Thyroid gland (tissue), 4 donors: Measurements from ENCODE around the gene MAPK10.

Experiments
- POLR2A ChIP-seq, 2 donors: fragments of 450-650 bp; IDR thresholded peaks; one replicate each; pipeline ENCODE4 v1.6.1; 2017; ENCODE audit warnings: antibody characterized with exemption in 2 of 2, mild to moderate bottlenecking in 2 of 2, moderate library complexity in 1 of 2
- TF ChIP-seq, protein P1 (sequence below), 6 experiments: fragments of 200-600 bp in 3 of 6; fragments of 450-650 bp in 3 of 6; sonication (generic) in 3 of 6; IDR thresholded peaks; one replicate each; pipeline ENCODE4 v1.5.1; 2016 to 2019; ENCODE audit warnings: antibody characterized with exemption in 6 of 6, mild to moderate bottlenecking in 2 of 6, inconsistent platforms in 1 of 6, moderate library complexity in 1 of 6

DNA sequence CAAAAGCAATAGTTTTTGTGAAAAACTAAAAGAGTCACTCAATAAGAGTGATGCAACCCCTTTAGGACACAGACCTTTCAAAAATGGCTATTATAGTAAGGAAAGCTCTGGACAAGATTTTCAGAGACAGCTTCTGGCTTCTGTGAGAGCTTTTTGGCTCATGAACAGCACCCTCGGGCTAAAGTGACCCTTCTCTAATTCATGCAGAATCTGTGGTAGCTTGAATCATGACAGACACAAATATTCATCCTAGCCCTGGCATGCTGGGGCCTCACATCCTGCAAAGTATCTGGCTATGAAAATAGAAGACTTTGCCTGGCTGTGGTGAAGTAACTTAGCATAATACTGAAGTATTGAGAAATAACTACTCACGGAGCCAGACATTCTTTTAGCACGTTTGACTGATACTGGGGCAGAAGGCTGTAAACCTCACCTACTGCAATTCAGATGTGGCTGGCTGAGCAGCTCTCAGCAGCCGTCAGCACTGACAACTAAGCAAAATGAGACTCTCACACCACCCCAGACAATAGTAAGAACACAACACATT, 327.3 kb downstream of the MAPK10 start:
- TF ChIP-seq, protein P1, sequence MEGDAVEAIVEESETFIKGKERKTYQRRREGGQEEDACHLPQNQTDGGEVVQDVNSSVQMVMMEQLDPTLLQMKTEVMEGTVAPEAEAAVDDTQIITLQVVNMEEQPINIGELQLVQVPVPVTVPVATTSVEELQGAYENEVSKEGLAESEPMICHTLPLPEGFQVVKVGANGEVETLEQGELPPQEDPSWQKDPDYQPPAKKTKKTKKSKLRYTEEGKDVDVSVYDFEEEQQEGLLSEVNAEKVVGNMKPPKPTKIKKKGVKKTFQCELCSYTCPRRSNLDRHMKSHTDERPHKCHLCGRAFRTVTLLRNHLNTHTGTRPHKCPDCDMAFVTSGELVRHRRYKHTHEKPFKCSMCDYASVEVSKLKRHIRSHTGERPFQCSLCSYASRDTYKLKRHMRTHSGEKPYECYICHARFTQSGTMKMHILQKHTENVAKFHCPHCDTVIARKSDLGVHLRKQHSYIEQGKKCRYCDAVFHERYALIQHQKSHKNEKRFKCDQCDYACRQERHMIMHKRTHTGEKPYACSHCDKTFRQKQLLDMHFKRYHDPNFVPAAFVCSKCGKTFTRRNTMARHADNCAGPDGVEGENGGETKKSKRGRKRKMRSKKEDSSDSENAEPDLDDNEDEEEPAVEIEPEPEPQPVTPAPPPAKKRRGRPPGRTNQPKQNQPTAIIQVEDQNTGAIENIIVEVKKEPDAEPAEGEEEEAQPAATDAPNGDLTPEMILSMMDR (IDR thresholded peaks at IDR 0.05): no peak
- TF ChIP-seq POLR2A (IDR thresholded peaks at IDR 0.05): peak in 1 of 2 donors; percentile 48
